KOPT-K1 (cell line): ENCODE results near the gene KIF5A.

Source experiments
- H3K27ac ChIP-seq: fragments of 200-600 bp; sonication (generic); 2 replicates; pipeline ENCODE4 v1.5.1; 2016; ENCODE audit warnings: antibody characterized with exemption, mild to moderate bottlenecking, low read depth, low read length; ENCODE audit not compliant: poor library complexity, severe bottlenecking
- H3K36me3 ChIP-seq: fragments of 200-600 bp; sonication (generic); 2 replicates; pipeline ENCODE4 v1.5.1; 2017; ENCODE audit warnings: antibody characterized with exemption, mild to moderate bottlenecking, low read length, moderate library complexity; ENCODE audit not compliant: insufficient read depth
- H3K9me3 ChIP-seq: fragments of 200-600 bp; sonication (generic); 2 replicates; pipeline ENCODE4 v1.5.1; 2017; ENCODE audit warnings: antibody characterized with exemption, low read length, mild to moderate bottlenecking; ENCODE audit not compliant: insufficient read depth, poor library complexity, severe bottlenecking

The KIF5A gene

GRCh38 chr12:57625261-57626032, 75.6 kb downstream of the KIF5A start:
- H3K36me3 ChIP-seq = no peaks in the 10 kb centered on the region
- H3K9me3 ChIP-seq = no peaks in the 10 kb centered on the region
- H3K27ac ChIP-seq = no peak overlapping the region

- Histone ChIP-seq H3K27ac (no peak overlapping the region), H3K36me3 (no peaks in the 10 kb centered on the region), H3K9me3 (no peaks in the 10 kb centered on the region)
Observed at GRCh38 chr12:57626111-57626920, 76.5 kb downstream of the KIF5A start.

GRCh38 chr12:57626921-57627445, 77.1 kb downstream of the KIF5A start:
- H3K27ac ChIP-seq = no peak overlapping the region
- no peaks in the 10 kb centered on the region for H3K9me3 ChIP-seq
- H3K36me3 ChIP-seq = no peaks in the 10 kb centered on the region

- Histone ChIP-seq H3K36me3 (no peaks in the 10 kb centered on the region), H3K27ac (no peak overlapping the region)
Observed at GRCh38 chr12:57627501-57628279, 77.8 kb downstream of the KIF5A start.

GRCh38 chr12:57628280-57629191, 78.7 kb downstream of the KIF5A start:
- no peak overlapping the region for H3K27ac ChIP-seq
- no peaks in the 10 kb centered on the region for H3K9me3 ChIP-seq
- no peaks in the 10 kb centered on the region for H3K36me3 ChIP-seq

More at GRCh38 chr12:57627501-57628279, 77.8 kb downstream of the KIF5A start:
- H3K9me3 ChIP-seq = no peaks in the 10 kb centered on the region

GRCh38 chr12:57629897-57630471, 80.1 kb downstream of the KIF5A start:
- no peaks in the 10 kb centered on the region for H3K9me3 ChIP-seq
- H3K36me3 ChIP-seq = no peaks in the 10 kb centered on the region
- no peak overlapping the region for H3K27ac ChIP-seq

- no peaks in the 10 kb centered on the region for H3K36me3 ChIP-seq
- no peaks in the 10 kb centered on the region for H3K9me3 ChIP-seq
- H3K27ac ChIP-seq = no peak overlapping the region
Observed at GRCh38 chr12:57630891-57631433, 81.1 kb downstream of the KIF5A start.

- Histone ChIP-seq H3K36me3 (no peaks in the 10 kb centered on the region), H3K27ac (no peak overlapping the region), H3K9me3 (no peaks in the 10 kb centered on the region)
Observed at GRCh38 chr12:57631566-57632072, 81.8 kb downstream of the KIF5A start.

GRCh38 chr12:57632073-57632957, 82.5 kb downstream of the KIF5A start:
- H3K27ac ChIP-seq = no peak overlapping the region
- H3K9me3 ChIP-seq = no peaks in the 10 kb centered on the region
- no peaks in the 10 kb centered on the region for H3K36me3 ChIP-seq

- Histone ChIP-seq H3K27ac (no peak within 1 kb of the TSS), H3K36me3 (no peaks in the 10 kb centered on the region), H3K9me3 (no peaks in the 10 kb centered on the region)
Observed at GRCh38 chr12:57632958-57633840, 83.4 kb downstream of the KIF5A start, which contains the start of gene B4GALNT1. TSS of gene B4GALNT1 (minus strand) at chr12:57633201. CDS start at chr12:57632132, 1,069 bp downstream.
